ENCODE results near the gene KERA.

- TF ChIP-seq, protein P1, sequence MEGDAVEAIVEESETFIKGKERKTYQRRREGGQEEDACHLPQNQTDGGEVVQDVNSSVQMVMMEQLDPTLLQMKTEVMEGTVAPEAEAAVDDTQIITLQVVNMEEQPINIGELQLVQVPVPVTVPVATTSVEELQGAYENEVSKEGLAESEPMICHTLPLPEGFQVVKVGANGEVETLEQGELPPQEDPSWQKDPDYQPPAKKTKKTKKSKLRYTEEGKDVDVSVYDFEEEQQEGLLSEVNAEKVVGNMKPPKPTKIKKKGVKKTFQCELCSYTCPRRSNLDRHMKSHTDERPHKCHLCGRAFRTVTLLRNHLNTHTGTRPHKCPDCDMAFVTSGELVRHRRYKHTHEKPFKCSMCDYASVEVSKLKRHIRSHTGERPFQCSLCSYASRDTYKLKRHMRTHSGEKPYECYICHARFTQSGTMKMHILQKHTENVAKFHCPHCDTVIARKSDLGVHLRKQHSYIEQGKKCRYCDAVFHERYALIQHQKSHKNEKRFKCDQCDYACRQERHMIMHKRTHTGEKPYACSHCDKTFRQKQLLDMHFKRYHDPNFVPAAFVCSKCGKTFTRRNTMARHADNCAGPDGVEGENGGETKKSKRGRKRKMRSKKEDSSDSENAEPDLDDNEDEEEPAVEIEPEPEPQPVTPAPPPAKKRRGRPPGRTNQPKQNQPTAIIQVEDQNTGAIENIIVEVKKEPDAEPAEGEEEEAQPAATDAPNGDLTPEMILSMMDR (IDR thresholded peaks at IDR 0.05): no peak
- TF ChIP-seq POLR2A (IDR thresholded peaks at IDR 0.05): no peak
Measured at GRCh38 chr12:91099836-91100235, 42.0 kb upstream of the KERA start.
